WTC11 (cell line): ENCODE measurements around the gene CNR2. TPM values are rescaled to one million over a fixed set of nuclear protein-coding genes. Genes with fewer than 3 reads are reported as not detected.

ENCODE experiments used
- microRNA-seq: library from miRNA; unstranded; fragments of <30 nt; microRNA quantifications from one replicate; pipeline ENCODE4 v1.2.0, GENCODE V29; 2022; ENCODE audit warnings: borderline number of aligned reads
- total RNA-seq: library from RNA; stranded (reverse); gene quantifications from 3 replicates; pipeline ENCODE4 v1.2.3, GENCODE V29; 2021

The CNR2 gene
- total RNA-seq, 1 experiment from 2014 or later: not detected

Small RNAs within 50 kb of the gene (microRNA-seq; reads per million reads assigned to microRNA genes)
- not detected for gene MIR378F

Other genes starting within 250 kb of the CNR2 start
- gene RPL11, start 221.6 kb downstream of the CNR2 start, total RNA-seq: 1,406 to 1,500 TPM (median 1,442 TPM) in 3 replicates
- gene ELOA, start 169.9 kb downstream of the CNR2 start, total RNA-seq: 35.9 to 45.1 TPM (median 36.6 TPM) in 3 replicates
- 59.9 to 66.2 TPM (median 62.2 TPM) in 3 replicates for gene PITHD1, start 134.9 kb downstream of the CNR2 start, total RNA-seq
- gene LYPLA2, start 122.2 kb downstream of the CNR2 start, total RNA-seq: 131 to 164 TPM (median 134 TPM) in 3 replicates
- gene GALE, start 112.6 kb downstream of the CNR2 start, total RNA-seq: 30.3 to 36.6 TPM (median 35.8 TPM) in 3 replicates
- gene HMGCL, start 87.9 kb downstream of the CNR2 start, total RNA-seq: 22.7 to 31.2 TPM (median 25.4 TPM) in 3 replicates
- gene FUCA1, start 45.1 kb downstream of the CNR2 start, total RNA-seq: 7.5 to 8.3 TPM (median 7.8 TPM) in 3 replicates
- 133 to 166 TPM (median 153 TPM) in 3 replicates for gene PNRC2, start 46.5 kb upstream of the CNR2 start, total RNA-seq
- gene SRSF10, start 67.0 kb upstream of the CNR2 start, total RNA-seq: 163 to 178 TPM (median 170 TPM) in 3 replicates
- 0.13 to 0.16 TPM (median 0.14 TPM) in 3 replicates for gene MYOM3, start 198.8 kb upstream of the CNR2 start, total RNA-seq
- 0.14 to 0.28 TPM (median 0.25 TPM) in 3 replicates for gene IL22RA1, start 229.8 kb upstream of the CNR2 start, total RNA-seq